IMR-90 (cell line): Measurements from ENCODE around the gene SRRM2. TPM values are rescaled to one million over a fixed set of nuclear protein-coding genes. Genes with fewer than 3 reads are reported as not detected.

Experiments used
- ATAC-seq: fragments of 200-7000 bp; cut with Tn5 transposase; 2 replicates; pipeline ENCODE4 v1.9.1; 2020; ENCODE audit warnings: low read depth, mild to moderate bottlenecking, moderate library complexity
- BruUV-seq: library from RNA; stranded (reverse); fragments of 400-500 nt; replicated peaks from 2 replicates; lab custom pipeline; 2021; lab: Mats Ljungman, UMichigan
- CTCF ChIA-PET: fragments of 300-600 bp; formaldehyde crosslinking; extraction: SDS; loops from one replicate; lab custom pipeline; 2021; ENCODE audit warnings: antibody characterized with exemption; lab: Yijun Ruan, JAX
- POLR2A ChIA-PET: fragments of 300-600 bp; sonication (Branson Sonifier 250); formaldehyde crosslinking; loops from one replicate; lab custom pipeline; 2022; ENCODE audit warnings: antibody characterized with exemption; ENCODE audit not compliant: unreplicated experiment; lab: Charles Lee
- DNase-seq: peaks from one replicate; pipeline ENCODE4 v3.0.0; 2013
- H2AFZ ChIP-seq: replicated peaks from 2 replicates; pipeline ENCODE3; 2013; ENCODE audit warnings: low read length, mild to moderate bottlenecking; ENCODE audit not compliant: poor library complexity
- H2AK5ac ChIP-seq: 2 replicates; pipeline ENCODE4 v1.6.1; 2013; ENCODE audit warnings: low read depth, low read length, inconsistent platforms
- H2AK9ac ChIP-seq: replicated peaks from 2 replicates; pipeline ENCODE3; 2013; ENCODE audit warnings: mild to moderate bottlenecking, low read depth, low read length, moderate library complexity; ENCODE audit not compliant: poor library complexity
- H2BK120ac ChIP-seq: 2 replicates; pipeline ENCODE4 v1.6.1; 2013; ENCODE audit warnings: low read depth, low read length, inconsistent platforms
- H2BK15ac ChIP-seq: 3 replicates; pipeline ENCODE4 v1.6.1; 2013; ENCODE audit warnings: low read depth, low read length, inconsistent platforms
- H2BK20ac ChIP-seq: 2 replicates; pipeline ENCODE4 v1.6.1; 2013; ENCODE audit warnings: low read depth, mild to moderate bottlenecking, inconsistent platforms, low read length, moderate library complexity
- H2BK5ac ChIP-seq: 2 replicates; pipeline ENCODE4 v1.6.1; 2013; ENCODE audit warnings: mild to moderate bottlenecking, low read depth, low read length, inconsistent platforms; ENCODE audit not compliant: poor library complexity, severe bottlenecking
- H3K14ac ChIP-seq: replicated peaks from 2 replicates; pipeline ENCODE4 v1.6.1; 2013; ENCODE audit warnings: low read depth, low read length, inconsistent platforms
- H3K18ac ChIP-seq: 2 replicates; pipeline ENCODE4 v1.6.1; 2013; ENCODE audit warnings: low read depth, low read length, control low read depth
- H3K23ac ChIP-seq: 2 replicates; pipeline ENCODE4 v1.6.1; 2013; ENCODE audit warnings: low read depth, low read length, inconsistent platforms
- H3K27ac ChIP-seq: 2 replicates; pipeline ENCODE4 v1.5.1; 2013; ENCODE audit warnings: mild to moderate bottlenecking, control low read depth, low read length; ENCODE audit not compliant: insufficient read depth
- H3K27me3 ChIP-seq: 2 replicates; pipeline ENCODE4 v1.6.1; 2013; ENCODE audit warnings: low read length; ENCODE audit not compliant: control insufficient read depth, insufficient read depth
- H3K36me3 ChIP-seq: 2 replicates; pipeline ENCODE4 v1.6.1; 2013; ENCODE audit warnings: low read length, mixed read lengths; ENCODE audit not compliant: control insufficient read depth, insufficient read depth
- H3K4ac ChIP-seq: 2 replicates; pipeline ENCODE4 v1.6.1; 2013; ENCODE audit warnings: low read depth, low read length, inconsistent platforms
- H3K4me1 ChIP-seq: 2 replicates; pipeline ENCODE4 v1.6.1; 2013; ENCODE audit warnings: low read length, mixed read lengths; ENCODE audit not compliant: control insufficient read depth, insufficient read depth
- H3K4me2 ChIP-seq: 2 replicates; pipeline ENCODE4 v1.6.1; 2013; ENCODE audit warnings: low read depth, mild to moderate bottlenecking, control low read depth, low read length, moderate library complexity
- H3K4me3 ChIP-seq: 2 replicates; pipeline ENCODE4 v1.5.1; 2013; ENCODE audit warnings: low read depth, mild to moderate bottlenecking, control low read depth, low read length, moderate library complexity; ENCODE audit not compliant: insufficient read depth
- H3K56ac ChIP-seq: 2 replicates; pipeline ENCODE4 v1.6.1; 2013; ENCODE audit warnings: low read length, inconsistent platforms; ENCODE audit not compliant: insufficient read depth; ENCODE audit errors: extremely low read depth
- H3K79me1 ChIP-seq, 2 experiments: 2 replicates each; pipeline ENCODE4 v1.6.1; 2013; ENCODE audit warnings: low read length in 2 of 2, inconsistent platforms in 1 of 2, low read depth in 1 of 2
- H3K9ac ChIP-seq: 2 replicates; pipeline ENCODE4 v1.6.1; 2013; ENCODE audit warnings: low read depth, low read length, control low read depth
- H3K9me1 ChIP-seq: 2 replicates; pipeline ENCODE4 v1.6.1; 2013; ENCODE audit warnings: low read length, inconsistent platforms; ENCODE audit not compliant: insufficient read depth
- H3K9me3 ChIP-seq: 2 replicates; pipeline ENCODE4 v1.6.1; 2013; ENCODE audit warnings: low read length; ENCODE audit not compliant: control insufficient read depth, insufficient read depth
- H4K20me1 ChIP-seq: 2 replicates; pipeline ENCODE4 v1.6.1; 2013; ENCODE audit warnings: low read length, inconsistent platforms; ENCODE audit not compliant: insufficient read depth
- H4K5ac ChIP-seq: 2 replicates; pipeline ENCODE4 v1.6.1; 2013; ENCODE audit warnings: mild to moderate bottlenecking, low read depth, low read length, control low read depth
- H4K8ac ChIP-seq, 2 experiments: 2 replicates each; pipeline ENCODE4 v1.6.1; 2013; ENCODE audit warnings: low read depth in 2 of 2, low read length in 2 of 2, control low read depth in 1 of 2, inconsistent platforms in 1 of 2
- H4K91ac ChIP-seq: 2 replicates; pipeline ENCODE4 v1.6.1; 2013; ENCODE audit warnings: low read depth, low read length, inconsistent platforms; ENCODE audit not compliant: insufficient read depth
- CTCF ChIP-seq: conservative IDR thresholded peaks from 2 replicates; pipeline ENCODE4 v1.5.1; 2012; ENCODE audit warnings: mild to moderate bottlenecking, low read depth, low read length, improper control_type of control experiment
- ELK1 ChIP-seq: fragments of 150-350 bp; IDR thresholded peaks from 2 replicates; pipeline ENCODE4 v1.6.1; 2016; ENCODE audit warnings: low read depth, mild to moderate bottlenecking, low read length, moderate library complexity, borderline replicate concordance
- FOS ChIP-seq: fragments of 150-350 bp; IDR thresholded peaks from 2 replicates; pipeline ENCODE4 v1.6.1; 2016; ENCODE audit warnings: low read depth, low read length
- MAFK ChIP-seq: IDR thresholded peaks from 2 replicates; pipeline ENCODE4 v1.6.1; 2012; ENCODE audit warnings: low read depth, low read length, improper control_type of control experiment
- RAD21 ChIP-seq: IDR thresholded peaks from 2 replicates; pipeline ENCODE4 v1.6.1; 2012; ENCODE audit warnings: low read length, improper control_type of control experiment
- RCOR1 ChIP-seq: IDR thresholded peaks from 2 replicates; pipeline ENCODE4 v1.6.1; 2012; ENCODE audit warnings: mild to moderate bottlenecking, low read length, improper control_type of control experiment; ENCODE audit not compliant: insufficient replicate concordance
- SMC3 ChIP-seq: fragments of 150-350 bp; IDR thresholded peaks from 2 replicates; pipeline ENCODE4 v1.6.1; 2016; ENCODE audit warnings: low read depth, mild to moderate bottlenecking, antibody characterized with exemption, low read length, moderate library complexity
- USF2 ChIP-seq: fragments of 150-350 bp; IDR thresholded peaks from 2 replicates; pipeline ENCODE4 v1.6.1; 2017; ENCODE audit warnings: mild to moderate bottlenecking, antibody characterized with exemption, low read length, low read depth
- WGBS, 2 experiments: methylation state at CpG; one replicate each; pipeline versions ENCODE4 v1.1.5 to v1.1.7; 2013; ENCODE audit warnings: missing lambda C conversion rate in 2 of 2; ENCODE audit not compliant: insufficient read length in 1 of 2; ENCODE audit errors: extremely low coverage in 2 of 2; 5-methylcytosine and 5-hydroxymethylcytosine counted together
- dilution Hi-C: fragments of 300-500 bp; cut with HindIII; formaldehyde crosslinking; loops from one replicate; pipeline ENCODE4 v1.14.3; 2018; ENCODE audit warnings: low sequenced_read_pairs; ENCODE audit not compliant: unreplicated experiment
- in situ Hi-C: fragments of 300-500 bp; cut with MboI; formaldehyde crosslinking; loops from 3 replicates; pipeline ENCODE4 v1.14.3; 2019; ENCODE audit warnings: low sequenced_read_pairs, inconsistent platforms, mixed read lengths
- intact Hi-C: fragments of 100-400 bp; cut with micrococcal nuclease; formaldehyde crosslinking; loops from 2 replicates; pipeline ENCODE4 v1.10.0; 2022
- polyA plus RNA-seq, 3 experiments: library from polyadenylated mRNA; depleted of rRNA; stranded (reverse); fragments of >200 nt; gene quantifications; 2 replicates each; pipeline ENCODE4 v1.2.3, GENCODE V29; 2012; ENCODE audit warnings: low replicate concordance in 1 of 3
- total RNA-seq: library from RNA; depleted of rRNA; stranded (reverse); fragments of >200 nt; gene quantifications from 2 replicates; pipeline ENCODE4 v1.2.3, GENCODE V29; 2012

SRRM2 gene
- total and polyA plus RNA-seq, 2 of the 4 experiments (the other 2 are of a cell fraction): 20.3 to 300 TPM

GRCh38 chr16:2737238-2737605 lies 15.2 kb upstream of the SRRM2 start:
- Histone ChIP-seq H4K5ac (no peak overlapping the region), H3K14ac (no peak overlapping the region), H3K4ac (no peak overlapping the region), H3K56ac (no peak overlapping the region), H2BK120ac (no peak overlapping the region), H3K4me3 (no peak overlapping the region), H3K27ac (no peak overlapping the region), H3K9me1 (no peaks in the 10 kb centered on the region), H4K8ac (no peak overlapping the region), H2BK15ac (no peak overlapping the region), H2BK20ac (no peak overlapping the region), H3K4me2 (no peak overlapping the region), H3K36me3 (no peaks in the 10 kb centered on the region), H2AK5ac (no peak overlapping the region), H2AFZ (peak overlapping the region; percentile 43), H3K4me1 (no peaks in the 10 kb centered on the region), H2BK5ac (no peak overlapping the region), H4K20me1 (no peaks in the 10 kb centered on the region), H3K18ac (no peak overlapping the region), H3K79me1 (no peaks in the 10 kb centered on the region), H3K27me3 (no peaks in the 10 kb centered on the region; the same call in 1 of the 2 replicates), H3K23ac (no peak overlapping the region), H3K9me3 (no peaks in the 10 kb centered on the region), H3K9ac (no peak overlapping the region), H4K91ac (no peak overlapping the region), H2AK9ac (no peak overlapping the region)
- no TSS peak for BruUV-seq
- ChIA-PET CTCF (no interaction called here), POLR2A (interaction anchor here (0.7 kb wide), 1 partner anchor 16 kb away, joined by 3 read pairs; no protein-coding TSS in a partner anchor)
- TF ChIP-seq USF2 (no peak), ELK1 (no peak), RAD21 (no peak), CTCF (no peak), SMC3 (no peak), FOS (no peak), MAFK (no peak), RCOR1 (no peak)
- in situ Hi-C loops: no loop called here
- intact Hi-C loops: no loop called here
- dilution Hi-C loops: no loop called here
- no CpG with 5 or more reads among the region's 5 CpGs for WGBS, 2 experiments
- DNase-seq (no peak), ATAC-seq (no peak)
